Posterior cingulate gyrus (tissue), 11 donors: ENCODE measurements around the gene PHRF1.
A peak's percentile ranks its signal among the peaks of the same experiment; 100 is the strongest.

Experiments used
- DNase-seq, 10 donors: peaks; one replicate each; pipeline versions ENCODE4 v3.0.0 to v3.0.0-alpha.2; 2020 to 2021; ENCODE audit warnings: mixed read lengths in 3 of 10
- intact Hi-C: fragments of 100-400 bp; cut with DNase I; formaldehyde crosslinking; loops from one replicate; pipeline ENCODE4 v1.15.1; 2023

Gene PHRF1

DNA sequence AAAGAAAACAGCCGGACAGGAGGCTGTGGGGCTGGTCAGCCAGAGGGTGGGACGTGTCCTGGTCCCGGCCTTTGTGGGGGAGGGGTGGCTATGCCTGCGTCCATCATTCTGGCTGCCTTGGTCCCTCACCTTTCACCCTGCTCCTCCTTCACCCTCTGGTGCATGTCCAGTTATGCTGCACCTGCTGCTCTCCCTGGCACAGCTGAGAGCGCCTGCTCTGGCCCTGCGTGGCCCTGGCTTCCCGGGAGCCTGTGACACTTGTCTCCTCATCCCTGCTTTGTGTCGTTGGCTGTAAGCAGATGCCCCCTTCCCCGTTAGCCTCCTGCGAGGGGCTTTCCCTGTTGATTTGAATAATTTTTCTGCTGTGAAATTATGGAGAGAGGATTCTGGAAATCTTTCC is 16.6 kb downstream of the PHRF1 start:
- intact Hi-C loops, result no loop called here

DNA sequence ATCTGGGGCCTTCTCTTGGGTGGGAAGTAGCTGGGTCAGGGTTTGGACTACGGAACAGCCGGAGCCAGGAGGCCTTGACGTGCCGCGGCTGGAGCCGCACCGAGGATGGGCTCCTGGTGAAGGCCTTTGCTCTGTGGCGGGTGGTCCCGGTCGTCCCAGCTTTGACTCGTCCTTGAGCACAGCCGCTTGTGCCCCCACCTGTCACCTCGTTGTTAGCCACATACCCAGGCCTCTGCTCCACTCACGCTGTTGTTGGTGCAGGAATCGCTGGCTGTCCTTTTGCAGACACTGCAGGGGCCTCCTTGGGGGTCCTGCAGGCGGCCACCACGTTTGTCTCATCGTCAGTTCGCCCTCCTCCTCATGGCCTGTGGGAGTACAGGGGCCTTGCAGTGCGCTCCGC is 17.1 kb downstream of the PHRF1 start:
- DNase-seq, result no peak
- intact Hi-C loops, result no loop called here

More for the DNA sequence above, 16.6 kb downstream of the PHRF1 start:
- DNase-seq, result no peak

DNA sequence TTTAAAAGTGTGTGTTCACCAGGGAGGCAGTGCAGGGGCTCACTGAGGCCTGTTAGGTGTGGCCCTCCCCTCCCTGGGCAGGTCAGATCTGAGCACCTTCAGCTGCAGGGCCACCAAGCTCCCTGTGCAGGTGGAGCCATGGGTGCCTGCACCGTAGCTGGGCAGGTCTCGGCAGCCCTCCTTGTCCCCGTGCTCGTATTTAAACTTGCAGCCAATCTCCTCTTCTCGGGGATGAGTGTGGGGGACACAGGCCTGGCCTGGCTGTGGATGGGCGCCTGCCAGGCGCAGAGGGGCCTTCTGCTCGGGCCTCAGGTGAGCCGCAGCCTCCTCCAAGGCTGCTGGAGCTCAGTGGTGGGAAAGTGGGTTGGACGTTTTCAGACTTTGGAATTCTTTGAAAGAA is 19.1 kb downstream of the PHRF1 start:
- intact Hi-C loops, result no loop called here
- DNase-seq, result no peak

DNA sequence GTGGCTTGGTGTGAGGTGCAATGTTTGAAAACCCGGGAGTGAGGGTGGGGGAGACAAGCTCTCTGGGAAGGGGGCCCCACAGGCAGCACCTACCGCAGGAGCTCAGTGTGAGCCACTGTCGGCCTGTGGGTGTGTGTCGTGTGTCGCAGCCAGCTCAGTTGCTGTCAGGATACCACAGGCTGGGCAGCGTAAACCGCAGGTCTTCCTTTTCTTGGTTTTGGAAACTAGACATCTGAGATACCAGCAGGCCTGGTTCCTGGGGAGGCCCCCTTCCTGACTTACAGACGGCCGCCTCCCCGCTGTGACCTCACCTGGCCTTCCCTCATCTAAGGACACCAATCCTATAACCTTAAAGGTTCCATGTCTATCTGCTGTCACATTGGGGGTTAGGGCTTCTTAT is 20.1 kb downstream of the PHRF1 start:
- no peak for DNase-seq
- intact Hi-C loops, result no loop called here

DNA sequence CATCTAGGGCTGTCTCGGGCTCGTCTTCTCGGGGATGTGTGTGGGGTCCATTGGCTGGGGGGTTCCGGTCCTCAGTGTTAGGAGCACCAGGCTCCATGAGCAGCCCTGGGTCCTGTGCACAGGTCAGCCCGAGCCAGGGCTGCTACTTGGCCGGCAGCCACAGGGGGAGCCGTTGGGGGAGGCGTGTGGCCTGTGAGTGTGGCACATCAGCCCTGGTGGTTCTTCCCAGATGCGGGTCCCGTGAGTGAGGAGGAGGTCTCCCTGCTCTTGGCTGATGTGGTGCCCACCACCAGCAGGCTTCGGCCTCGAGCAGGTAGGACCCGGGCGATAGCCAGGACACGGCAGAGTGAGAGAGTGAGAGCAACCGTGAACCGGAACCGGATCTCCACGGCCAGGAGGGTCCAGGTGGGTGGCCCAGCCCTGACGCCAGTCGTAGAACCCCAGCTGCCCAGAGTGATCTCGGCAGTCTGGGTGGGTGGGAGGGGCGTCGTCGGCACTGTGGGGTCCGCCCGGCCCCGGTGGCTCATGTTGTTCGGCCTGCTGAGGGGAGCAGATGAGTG is 21.0 kb downstream of the PHRF1 start:
- intact Hi-C loops, result no loop called here
- DNase-seq, result no peak

DNA sequence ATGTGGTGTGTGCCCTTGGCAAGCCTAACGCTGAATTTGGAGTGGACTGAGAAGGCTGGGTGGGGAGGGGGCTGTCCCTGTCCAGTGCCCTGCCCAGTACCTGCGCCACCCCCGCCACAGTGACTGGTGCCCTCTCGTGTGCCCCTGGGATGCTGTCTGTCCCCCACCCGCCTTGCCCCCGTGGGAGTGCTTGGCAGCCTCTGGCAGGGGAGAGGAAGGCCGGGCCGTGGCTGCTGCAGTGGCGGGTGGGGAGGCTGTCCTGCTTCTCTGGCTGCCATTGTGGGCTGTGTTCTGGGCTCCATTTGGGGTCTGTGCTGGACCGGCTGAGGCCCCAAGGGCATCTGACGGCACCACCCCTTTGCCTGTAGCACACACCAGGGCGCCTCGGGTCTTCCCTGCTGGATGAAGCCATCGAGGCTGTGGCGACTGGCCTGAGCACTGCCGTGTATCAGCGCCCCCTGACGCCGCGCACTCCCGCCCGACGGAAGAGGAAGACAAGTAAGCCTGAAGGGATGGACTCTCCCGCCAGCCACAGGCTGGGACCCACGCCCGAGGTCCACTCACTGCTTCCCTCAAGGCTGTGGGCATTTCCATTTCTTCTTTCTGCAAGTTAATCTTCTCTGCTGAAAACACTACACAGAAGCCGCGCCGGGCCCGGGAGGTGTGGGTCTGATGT is 21.9 kb downstream of the PHRF1 start:
- intact Hi-C loops, result no loop called here
- no peak for DNase-seq

DNA sequence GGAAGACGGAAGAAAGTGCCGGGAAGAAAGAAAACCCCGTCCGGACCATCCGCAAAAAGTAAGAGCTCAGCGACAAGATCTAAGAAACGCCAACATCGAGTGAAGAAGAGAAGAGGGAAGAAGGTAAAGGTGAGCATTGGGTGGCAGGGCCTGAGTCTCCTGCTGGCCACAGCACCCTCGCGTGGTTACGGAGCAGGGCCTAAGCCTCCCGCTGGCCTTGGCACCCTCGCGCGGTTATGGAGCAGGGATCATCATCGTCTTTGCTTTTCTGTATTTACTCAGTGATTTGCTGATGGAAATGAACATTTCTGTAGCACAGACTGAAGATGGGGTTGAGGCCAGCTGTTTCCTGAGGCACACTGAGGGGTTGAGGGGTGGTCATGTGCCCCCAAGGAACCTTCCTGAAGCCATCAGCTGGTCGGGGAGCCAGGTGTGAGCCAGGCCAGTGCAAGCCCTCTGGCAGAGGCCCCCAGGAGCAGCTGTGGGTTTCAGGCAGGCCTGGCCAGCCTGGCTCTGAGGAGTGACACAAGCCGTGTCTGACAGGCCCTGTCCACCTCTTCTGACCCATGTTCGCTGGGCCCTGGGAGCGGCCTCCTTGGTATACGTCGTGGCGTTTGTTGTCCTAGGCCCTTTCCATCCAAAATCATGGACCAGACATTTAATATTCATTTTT is 25.4 kb downstream of the PHRF1 start:
- intact Hi-C loops, result no loop called here
- DNase-seq, result no peak

DNA sequence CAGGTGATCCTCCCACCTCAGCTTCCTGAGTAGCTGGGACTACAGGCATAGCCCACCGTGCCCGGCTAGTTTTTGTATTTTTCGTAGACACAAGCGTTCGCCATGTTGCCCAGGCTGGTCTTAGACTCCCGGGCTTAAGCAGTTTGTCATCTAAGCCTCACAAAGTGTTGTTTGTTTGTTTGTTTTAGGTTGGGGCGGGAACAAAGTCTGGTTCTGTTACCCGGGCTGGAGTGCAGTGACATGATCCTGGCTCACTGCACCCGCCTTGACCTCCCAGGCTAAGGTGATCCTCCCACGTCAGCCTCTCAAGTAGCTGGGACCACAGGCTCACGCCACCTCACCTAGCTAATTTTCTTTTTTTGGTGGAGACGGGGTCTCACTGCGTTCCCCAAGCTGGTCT is 26.9 kb downstream of the PHRF1 start:
- DNase-seq, result no peak
- intact Hi-C loops, result no loop called here

DNA sequence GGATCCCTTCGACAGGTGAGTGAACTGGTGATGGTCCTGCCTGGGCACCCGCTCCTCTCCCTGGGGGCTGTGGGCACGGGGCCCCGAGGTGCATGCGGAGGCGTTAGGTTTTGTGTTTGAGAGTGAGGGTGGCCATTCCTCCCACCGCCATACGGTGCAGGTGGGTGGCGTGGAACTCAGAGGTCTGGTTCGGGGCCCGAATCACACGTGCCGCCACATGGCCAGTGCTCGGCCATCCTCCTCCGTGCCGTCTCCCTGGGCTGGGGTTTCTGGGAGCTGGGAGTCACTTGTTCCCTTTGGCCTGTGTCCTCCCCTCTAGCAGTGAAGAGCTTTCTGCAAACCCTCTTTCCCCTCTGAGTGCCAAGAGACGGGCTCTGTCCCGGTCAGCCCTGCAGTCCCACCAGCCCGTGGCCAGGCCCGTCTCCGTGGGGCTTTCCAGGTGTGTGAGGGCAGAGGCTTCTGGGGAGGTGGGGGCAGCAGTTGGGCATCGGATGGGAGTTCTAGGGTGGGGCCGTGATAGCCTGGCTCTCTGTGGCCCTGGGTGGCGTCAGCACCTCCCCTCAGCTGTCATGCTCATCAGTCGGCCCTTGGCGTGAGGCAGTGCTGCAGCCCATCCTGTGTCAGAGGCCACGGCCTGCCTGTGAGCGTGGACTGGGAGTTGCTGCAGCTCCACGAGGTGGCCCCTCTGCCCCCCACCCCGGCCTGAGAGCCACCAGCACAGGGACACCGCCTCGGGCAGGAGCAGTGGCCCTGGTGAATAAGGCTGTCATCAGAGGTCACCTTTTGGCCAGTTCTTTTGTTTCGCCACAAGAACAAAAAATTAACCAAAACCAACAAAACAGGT is 29.2 kb downstream of the PHRF1 start:
- intact Hi-C loops, result no loop called here
- no peak for DNase-seq

DNA sequence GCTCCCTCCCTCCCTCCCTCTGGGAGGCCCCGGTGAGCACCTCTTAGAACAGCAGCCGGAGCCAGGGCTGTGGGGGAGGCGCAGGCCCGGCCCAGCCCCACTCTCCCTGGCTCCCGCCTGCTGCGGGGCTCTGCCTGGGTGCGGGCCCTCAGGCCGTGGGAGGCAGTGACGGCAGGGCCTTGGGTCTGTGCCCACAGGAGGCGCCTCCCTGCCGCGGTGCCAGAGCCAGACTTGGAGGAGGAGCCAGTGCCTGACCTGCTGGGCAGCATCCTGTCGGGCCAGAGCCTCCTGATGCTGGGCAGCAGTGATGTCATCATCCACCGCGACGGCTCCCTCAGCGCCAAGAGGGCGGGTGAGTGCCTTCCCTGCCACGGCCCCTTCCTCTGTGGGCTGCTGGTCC is 30.0 kb downstream of the PHRF1 start:
- intact Hi-C loops, result no loop called here
- peak in 9 of 10 donors; percentile 18 to 92 (median 45) for DNase-seq

DNA sequence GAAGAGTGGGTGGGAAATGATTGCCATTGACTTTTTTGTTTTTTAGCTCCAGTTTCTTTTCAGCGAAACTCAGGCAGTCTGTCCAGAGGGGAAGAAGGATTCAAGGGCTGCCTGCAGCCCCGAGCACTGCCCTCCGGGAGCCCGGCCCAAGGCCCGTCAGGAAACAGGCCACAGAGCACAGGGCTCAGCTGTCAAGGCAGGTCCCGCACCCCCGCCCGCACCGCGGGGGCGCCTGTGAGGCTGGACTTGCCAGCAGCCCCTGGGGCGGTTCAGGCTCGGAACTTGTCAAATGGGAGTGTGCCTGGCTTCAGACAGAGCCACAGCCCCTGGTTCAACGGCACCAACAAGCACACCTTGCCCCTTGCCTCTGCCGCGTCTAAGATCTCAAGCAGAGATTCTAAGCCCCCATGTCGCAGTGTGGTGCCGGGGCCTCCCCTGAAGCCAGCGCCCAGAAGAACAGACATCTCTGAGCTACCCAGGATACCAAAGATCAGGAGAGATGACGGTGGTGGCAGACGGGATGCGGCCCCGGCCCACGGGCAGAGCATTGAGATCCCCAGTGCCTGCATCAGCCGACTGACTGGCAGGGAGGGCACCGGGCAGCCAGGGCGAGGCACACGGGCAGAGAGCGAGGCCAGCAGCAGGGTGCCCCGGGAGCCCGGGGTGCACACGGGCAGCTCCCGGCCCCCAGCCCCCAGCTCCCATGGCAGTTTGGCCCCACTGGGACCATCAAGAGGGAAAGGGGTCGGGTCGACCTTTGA is 30.9 kb downstream of the PHRF1 start:
- DNase-seq, result no peak
- intact Hi-C loops, result no loop called here

DNA sequence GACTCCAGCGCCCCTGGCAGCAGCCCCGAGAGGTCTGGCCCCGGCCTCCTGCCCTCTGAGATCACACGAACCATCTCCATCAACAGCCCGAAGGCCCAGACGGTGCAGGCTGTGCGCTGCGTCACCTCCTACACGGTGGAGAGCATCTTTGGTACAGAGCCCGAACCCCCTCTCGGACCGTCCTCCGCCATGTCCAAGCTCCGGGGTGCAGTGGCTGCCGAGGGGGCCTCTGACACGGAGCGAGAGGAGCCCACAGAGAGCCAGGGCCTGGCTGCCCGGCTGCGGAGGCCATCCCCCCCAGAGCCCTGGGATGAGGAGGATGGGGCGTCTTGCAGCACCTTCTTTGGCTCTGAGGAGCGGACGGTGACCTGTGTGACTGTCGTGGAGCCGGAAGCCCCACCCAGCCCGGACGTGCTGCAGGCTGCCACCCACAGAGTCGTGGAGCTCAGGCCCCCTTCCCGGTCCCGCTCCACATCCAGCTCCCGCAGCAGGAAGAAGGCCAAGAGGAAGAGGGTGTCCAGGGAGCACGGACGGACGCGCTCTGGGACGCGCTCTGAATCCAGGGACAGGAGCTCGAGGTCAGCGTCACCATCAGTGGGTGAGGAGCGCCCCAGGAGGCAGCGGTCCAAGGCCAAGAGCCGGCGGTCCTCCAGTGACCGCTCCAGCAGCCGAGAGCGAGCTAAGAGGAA is 31.8 kb downstream of the PHRF1 start:
- intact Hi-C loops, result no loop called here
- DNase-seq, result no peak

DNA sequence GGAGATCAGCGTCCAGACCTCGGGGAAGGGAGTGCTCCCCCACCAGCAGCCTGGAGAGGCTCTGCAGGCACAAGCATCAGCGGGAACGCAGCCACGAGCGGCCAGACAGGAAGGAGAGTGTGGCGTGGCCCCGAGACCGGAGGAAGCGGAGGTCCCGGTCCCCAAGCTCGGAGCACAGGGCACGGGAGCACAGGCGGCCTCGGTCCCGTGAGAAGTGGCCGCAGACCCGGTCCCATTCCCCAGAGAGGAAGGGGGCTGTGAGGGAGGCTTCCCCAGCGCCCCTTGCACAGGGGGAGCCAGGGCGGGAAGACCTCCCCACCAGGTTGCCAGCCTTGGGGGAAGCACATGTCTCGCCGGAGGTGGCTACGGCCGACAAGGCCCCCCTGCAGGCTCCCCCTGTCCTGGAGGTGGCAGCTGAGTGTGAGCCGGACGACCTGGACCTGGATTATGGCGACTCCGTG is 32.6 kb downstream of the PHRF1 start:
- DNase-seq, result peak in 1 of 10 donors; percentile 72
- intact Hi-C loops, result no loop called here

DNA sequence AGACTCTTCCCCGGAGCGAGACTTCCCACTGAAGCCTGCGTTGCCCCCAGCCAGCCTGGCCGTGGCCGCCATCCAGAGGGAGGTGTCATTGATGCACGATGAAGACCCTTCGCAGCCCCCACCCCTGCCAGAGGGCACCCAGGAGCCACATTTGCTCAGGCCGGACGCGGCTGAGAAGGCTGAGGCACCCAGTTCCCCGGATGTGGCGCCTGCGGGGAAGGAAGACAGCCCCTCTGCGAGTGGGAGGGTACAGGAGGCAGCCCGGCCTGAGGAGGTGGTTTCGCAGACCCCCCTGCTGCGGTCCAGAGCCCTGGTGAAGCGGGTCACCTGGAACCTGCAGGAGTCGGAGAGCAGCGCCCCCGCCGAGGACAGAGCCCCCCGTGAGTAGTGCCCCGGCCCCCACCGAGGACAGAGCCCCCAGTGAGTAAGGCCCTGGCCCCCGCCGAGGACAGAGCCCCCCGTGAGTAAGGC is 33.1 kb downstream of the PHRF1 start:
- intact Hi-C loops, result no loop called here
- peak in 1 of 10 donors; percentile 83 for DNase-seq

DNA sequence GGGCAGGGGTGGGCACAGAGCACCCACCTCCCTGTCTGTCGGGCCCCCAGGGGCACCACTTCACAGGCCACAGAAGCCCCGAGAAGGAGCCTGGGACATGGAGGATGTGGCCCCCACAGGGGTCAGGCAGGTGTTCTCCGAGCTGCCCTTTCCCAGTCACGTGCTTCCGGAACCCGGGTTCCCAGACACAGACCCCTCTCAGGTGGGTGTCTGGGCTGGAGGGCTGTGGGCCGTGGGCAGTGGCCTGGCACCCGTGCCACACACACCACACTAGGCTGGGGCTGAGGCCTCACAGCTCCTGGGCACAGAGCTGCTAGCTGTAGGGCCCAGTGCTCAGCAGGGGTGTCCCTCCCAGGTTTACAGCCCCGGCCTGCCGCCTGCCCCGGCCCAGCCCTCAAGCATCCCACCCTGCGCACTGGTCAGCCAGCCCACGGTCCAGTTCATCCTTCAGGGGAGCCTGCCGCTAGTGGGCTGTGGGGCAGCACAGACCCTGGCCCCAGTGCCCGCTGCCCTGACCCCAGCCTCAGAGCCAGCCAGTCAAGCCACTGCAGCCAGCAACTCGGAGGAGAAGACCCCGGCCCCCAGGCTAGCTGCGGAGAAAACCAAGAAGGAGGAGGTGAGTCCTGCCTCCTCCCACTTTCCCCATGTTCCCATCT is 34.0 kb downstream of the PHRF1 start:
- no peak for DNase-seq
- intact Hi-C loops, result no loop called here

DNA sequence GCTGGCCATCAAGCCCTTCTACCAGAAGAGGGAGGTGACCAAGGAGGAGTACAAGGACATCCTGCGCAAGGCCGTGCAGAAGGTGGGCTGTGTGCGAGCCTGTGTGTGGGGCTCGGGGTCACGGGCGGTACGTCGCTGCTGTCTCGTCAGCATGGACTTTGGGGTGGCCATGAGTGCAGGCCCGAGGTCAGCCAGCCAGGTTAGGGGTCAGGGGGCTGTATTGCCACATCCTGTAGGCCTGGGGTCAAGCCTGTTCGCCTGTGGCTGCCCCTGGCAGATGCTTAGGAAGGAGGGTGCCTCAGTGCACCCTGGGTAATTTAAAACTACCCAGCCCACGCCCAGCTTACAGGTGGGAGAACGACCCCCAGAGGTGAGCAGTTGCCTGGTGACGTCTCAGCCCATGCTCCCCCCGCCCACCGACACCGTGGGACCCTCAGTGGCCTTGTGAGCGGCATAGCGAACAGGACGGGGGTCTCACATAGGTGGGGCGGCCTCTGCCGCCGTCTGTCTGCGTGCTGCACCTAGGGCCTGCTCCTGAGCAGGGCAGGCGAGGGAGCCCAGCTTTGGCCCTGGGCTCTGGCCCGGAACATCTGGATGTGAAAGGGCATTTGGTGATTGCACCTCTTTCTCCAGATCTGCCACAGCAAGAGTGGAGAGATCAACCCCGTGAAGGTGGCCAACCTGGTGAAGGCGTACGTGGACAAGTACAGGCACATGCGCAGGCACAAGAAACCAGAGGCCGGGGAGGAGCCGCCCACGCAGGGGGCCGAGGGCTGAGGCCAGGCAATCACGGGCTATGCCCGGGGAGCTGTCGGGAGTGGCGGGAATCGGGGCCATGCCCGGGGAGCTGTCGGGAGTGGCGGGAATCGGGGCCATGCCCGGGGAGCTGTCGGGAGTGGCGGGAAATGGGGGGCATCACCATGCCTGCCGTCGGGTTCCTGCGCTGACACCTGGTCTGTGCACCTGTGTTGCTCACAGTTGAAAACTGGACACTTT is 35.0 kb downstream of the PHRF1 start:
- DNase-seq, result peak in 1 of 10 donors; percentile 73
- intact Hi-C loops, result no loop called here

DNA sequence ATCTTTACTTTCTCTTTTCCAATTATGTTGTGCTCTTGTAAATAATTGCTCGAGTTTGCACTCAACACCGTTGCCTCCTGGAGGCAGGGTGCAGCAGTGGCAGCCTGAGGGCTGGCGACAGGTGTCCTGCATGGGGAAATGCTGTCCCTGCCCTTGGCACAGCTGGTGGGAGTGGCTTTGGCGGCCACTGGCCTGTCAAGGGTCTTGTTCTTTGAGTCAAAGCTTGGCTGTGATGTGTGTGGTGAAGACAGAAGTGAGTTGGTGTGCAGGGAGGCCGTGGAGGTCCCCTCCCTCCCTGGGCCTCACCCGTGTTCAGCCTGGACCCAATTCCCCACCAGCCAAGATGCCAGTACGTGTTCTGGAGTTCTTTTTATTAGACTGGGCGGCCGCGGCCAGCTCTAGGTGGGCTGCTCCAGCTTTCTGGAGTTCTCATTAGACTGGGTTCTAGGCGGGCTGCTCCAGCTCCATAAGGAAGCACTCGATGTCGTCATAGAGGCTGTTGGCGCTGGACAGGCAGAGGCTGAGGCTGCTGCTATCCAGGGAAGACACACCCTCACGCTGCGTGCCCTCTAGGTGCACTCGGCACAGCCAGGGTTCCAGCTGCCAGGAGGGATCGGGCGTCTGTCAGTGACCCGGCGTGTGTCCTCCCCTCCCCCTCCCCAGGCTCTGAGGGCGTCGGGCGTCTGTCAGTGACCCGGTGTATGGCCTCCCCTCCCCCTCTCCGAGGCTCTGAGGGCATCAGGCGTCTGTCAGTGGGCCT is 36.1 kb downstream of the PHRF1 start:
- peak in 1 of 10 donors; percentile 76 for DNase-seq
- intact Hi-C loops, result no loop called here
